Measurements from ENCODE around the gene ATAD2B.
A peak's percentile ranks its signal among the peaks of the same experiment; 100 is the strongest.

The ATAD2B gene

GRCh38 chr2:23925702-23926289 is 1.1 kb downstream of the ATAD2B start:
- DNase-seq (ENCODE audit: low spot score in 2 of 2) (peak in 1 of 2 donors; percentile 44), ATAC-seq (peak; percentile 66)
- peaks cover 13% of the 10 kb centered on the region for H3K36me3 Mint-ChIP-seq
- H3K9me3 Mint-ChIP-seq: no peaks in the 10 kb centered on the region
- H3K4me1 Mint-ChIP-seq: peaks cover 45% of the 10 kb centered on the region
- H3K4me3 Mint-ChIP-seq: peak overlapping the region; percentile 96
- peak overlapping the region; percentile 99 for H3K27ac Mint-ChIP-seq

DNA sequence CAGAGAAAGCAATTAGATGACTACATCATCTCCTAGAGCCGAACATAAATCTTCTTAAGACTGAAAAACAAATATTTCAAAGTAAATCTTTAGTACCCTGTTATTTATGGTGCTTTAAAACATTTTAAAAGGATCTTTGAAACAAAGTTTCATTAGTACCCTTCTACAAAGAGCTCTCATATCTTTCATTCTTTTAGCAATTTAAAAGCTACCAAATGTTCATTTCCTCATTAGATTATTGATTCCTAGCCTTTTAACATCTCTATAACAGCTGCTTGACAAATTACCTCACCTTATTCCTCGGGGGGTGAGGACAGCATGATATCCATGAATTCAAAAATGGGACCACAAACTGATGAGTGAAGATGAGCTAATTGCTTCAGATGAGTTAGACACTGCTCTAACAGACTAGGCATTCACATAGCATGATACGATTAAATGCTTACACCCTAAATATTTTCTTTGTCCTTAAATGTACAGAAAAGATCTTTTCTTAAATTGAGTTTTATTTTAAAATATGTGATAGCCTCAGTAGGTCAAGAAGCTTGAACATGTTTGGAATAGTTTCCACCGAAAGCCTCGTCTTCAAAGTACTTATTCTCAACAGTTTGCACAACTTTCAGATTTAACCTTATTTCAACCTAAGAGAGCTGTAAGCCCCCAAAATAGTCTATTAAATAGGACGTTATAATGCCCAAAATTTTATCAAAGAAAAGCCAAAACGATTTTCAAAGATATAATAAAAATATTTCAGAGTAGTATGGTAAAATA is 2.1 kb downstream of the ATAD2B start:
- ATAC-seq: no peak
- no peak for DNase-seq (ENCODE audit: low spot score in 2 of 2)
- Mint-ChIP-seq H3K4me3 (peak overlapping the region; percentile 96), H3K4me1 (peaks cover 45% of the 10 kb centered on the region), H3K27ac (no peak overlapping the region), H3K9me3 (no peaks in the 10 kb centered on the region), H3K36me3 (peaks cover 13% of the 10 kb centered on the region)

DNA sequence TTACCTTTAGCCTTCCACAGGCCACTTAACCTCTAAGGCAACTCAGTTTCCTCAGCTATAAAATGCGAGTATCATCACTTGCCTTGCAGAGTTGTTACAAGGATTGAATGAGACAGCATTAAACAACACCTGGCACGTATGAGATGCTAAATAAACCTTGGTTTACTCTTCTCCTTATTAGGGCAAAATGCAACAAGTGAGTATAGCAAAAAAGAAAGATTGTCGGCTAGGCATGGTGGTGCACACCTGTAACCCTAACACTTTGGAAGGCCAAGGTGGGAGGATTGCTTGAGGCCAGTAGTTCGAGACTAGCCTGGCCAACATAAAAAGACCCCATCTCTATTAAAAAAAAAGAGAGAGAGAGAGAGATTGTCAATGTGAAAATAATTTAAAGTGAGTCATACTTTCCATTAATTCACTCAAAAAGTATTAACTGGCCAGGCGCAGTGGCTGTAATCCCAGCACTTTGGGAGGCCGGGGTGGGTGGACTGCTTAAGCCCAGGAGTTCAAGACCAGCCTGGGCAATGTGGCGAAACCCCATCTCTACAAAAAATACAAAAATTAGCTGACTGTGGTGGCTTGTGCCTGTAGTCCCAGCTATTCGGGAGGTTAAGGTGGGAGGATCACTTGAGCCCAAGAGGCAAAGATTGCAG is 8.0 kb downstream of the ATAD2B start:
- H3K4me1 Mint-ChIP-seq: peaks cover 46% of the 10 kb centered on the region

GRCh38 chr2:23916727-23917405 is 10.1 kb downstream of the ATAD2B start:
- ATAC-seq: peak; percentile 67
- Mint-ChIP-seq H3K27ac (peak overlapping the region; percentile 18), H3K4me3 (no peak overlapping the region), H3K9me3 (no peaks in the 10 kb centered on the region), H3K36me3 (no peaks in the 10 kb centered on the region), H3K4me1 (peaks cover 38% of the 10 kb centered on the region)
- no peak for DNase-seq (ENCODE audit: low spot score in 2 of 2)

More for the DNA sequence above, 8.0 kb downstream of the ATAD2B start:
- DNase-seq (ENCODE audit: low spot score in 2 of 2): no peak
- ATAC-seq: no peak
- Mint-ChIP-seq H3K36me3 (no peaks in the 10 kb centered on the region), H3K4me3 (no peak overlapping the region), H3K27ac (peak overlapping the region; percentile 83), H3K9me3 (no peaks in the 10 kb centered on the region)

- no peaks in the 10 kb centered on the region for H3K36me3 Mint-ChIP-seq
- no peaks in the 10 kb centered on the region for H3K9me3 Mint-ChIP-seq
- H3K4me3 Mint-ChIP-seq: no peak overlapping the region
- DNase-seq (ENCODE audit: low spot score in 2 of 2) (no peak), ATAC-seq (no peak)
- no peak overlapping the region for H3K27ac Mint-ChIP-seq
- peaks cover 38% of the 10 kb centered on the region for H3K4me1 Mint-ChIP-seq
Observed at GRCh38 chr2:23915327-23915726, 11.6 kb downstream of the ATAD2B start.

- peaks cover 19% of the 10 kb centered on the region for H3K4me1 Mint-ChIP-seq
- no peak for ATAC-seq
- H3K36me3 Mint-ChIP-seq: no peaks in the 10 kb centered on the region
- no peak for DNase-seq (ENCODE audit: low spot score in 2 of 2)
- no peak overlapping the region for H3K4me3 Mint-ChIP-seq
- peak overlapping the region; percentile 63 for H3K27ac Mint-ChIP-seq
- H3K9me3 Mint-ChIP-seq: no peaks in the 10 kb centered on the region
Observed at GRCh38 chr2:23912054-23912453, 14.9 kb downstream of the ATAD2B start.

- no peak overlapping the region for H3K27ac Mint-ChIP-seq
Observed at GRCh38 chr2:23905155-23905554, 21.8 kb downstream of the ATAD2B start.

GRCh38 chr2:23904692-23905091 is 22.2 kb downstream of the ATAD2B start:
- ATAC-seq (no peak), DNase-seq (ENCODE audit: low spot score in 2 of 2) (no peak)
- no peak overlapping the region for H3K27ac Mint-ChIP-seq
- H3K4me1 Mint-ChIP-seq: peaks cover 24% of the 10 kb centered on the region
- no peaks in the 10 kb centered on the region for H3K36me3 Mint-ChIP-seq
- no peaks in the 10 kb centered on the region for H3K9me3 Mint-ChIP-seq
- no peak overlapping the region for H3K4me3 Mint-ChIP-seq

More at GRCh38 chr2:23905155-23905554, 21.8 kb downstream of the ATAD2B start:
- H3K9me3 Mint-ChIP-seq: no peaks in the 10 kb centered on the region
- ATAC-seq (no peak), DNase-seq (ENCODE audit: low spot score in 2 of 2) (no peak)
- H3K4me3 Mint-ChIP-seq: no peak overlapping the region
- H3K4me1 Mint-ChIP-seq: peaks cover 24% of the 10 kb centered on the region
- no peaks in the 10 kb centered on the region for H3K36me3 Mint-ChIP-seq

DNA sequence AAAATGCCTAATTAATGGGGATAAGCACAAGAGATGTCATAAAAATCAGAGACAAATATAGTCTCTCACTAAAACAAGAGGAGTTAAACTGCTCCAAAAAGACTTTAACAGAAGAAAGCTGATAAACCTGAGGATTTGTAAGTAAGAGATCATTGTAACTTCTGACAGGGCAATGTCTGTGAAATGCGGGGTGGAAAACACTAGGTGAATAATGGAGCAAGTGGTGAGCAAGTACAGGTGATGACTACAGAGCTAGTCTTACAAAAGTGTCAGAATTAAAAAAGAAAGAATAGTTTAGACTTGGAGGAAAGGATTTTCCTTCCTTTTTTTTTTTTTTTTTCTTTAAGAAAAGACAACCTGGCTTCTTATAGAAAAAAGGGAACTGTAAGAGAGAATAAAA is 22.7 kb downstream of the ATAD2B start:
- H3K4me1 Mint-ChIP-seq: peaks cover 24% of the 10 kb centered on the region
- ATAC-seq (no peak), DNase-seq (ENCODE audit: low spot score in 2 of 2) (no peak)
- H3K4me3 Mint-ChIP-seq: no peak overlapping the region
- no peaks in the 10 kb centered on the region for H3K9me3 Mint-ChIP-seq
- H3K27ac Mint-ChIP-seq: no peak overlapping the region
- H3K36me3 Mint-ChIP-seq: no peaks in the 10 kb centered on the region

DNA sequence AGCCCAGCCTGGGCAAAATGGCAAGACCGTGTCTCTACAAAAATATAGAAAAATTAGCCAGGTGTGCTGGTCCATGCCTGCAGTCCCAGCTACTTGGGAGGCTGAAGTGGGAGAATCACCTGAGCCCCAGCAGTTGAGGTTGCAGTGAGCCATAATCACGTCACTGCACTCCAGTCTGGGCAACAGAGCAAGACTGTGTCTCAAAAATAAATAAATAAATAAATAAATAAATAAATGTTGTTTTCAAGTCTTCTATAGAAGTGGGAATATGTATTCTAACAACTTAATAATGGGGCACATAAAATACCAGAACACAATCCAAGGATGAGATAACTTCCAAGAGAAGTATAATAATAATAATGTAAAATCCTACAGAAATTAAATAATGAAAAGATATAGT is 23.9 kb downstream of the ATAD2B start:
- peaks cover 24% of the 10 kb centered on the region for H3K4me1 Mint-ChIP-seq
- DNase-seq (ENCODE audit: low spot score in 2 of 2) (no peak), ATAC-seq (no peak)
- H3K4me3 Mint-ChIP-seq: no peak overlapping the region
- no peak overlapping the region for H3K27ac Mint-ChIP-seq
- no peaks in the 10 kb centered on the region for H3K9me3 Mint-ChIP-seq
- H3K36me3 Mint-ChIP-seq: no peaks in the 10 kb centered on the region

DNA sequence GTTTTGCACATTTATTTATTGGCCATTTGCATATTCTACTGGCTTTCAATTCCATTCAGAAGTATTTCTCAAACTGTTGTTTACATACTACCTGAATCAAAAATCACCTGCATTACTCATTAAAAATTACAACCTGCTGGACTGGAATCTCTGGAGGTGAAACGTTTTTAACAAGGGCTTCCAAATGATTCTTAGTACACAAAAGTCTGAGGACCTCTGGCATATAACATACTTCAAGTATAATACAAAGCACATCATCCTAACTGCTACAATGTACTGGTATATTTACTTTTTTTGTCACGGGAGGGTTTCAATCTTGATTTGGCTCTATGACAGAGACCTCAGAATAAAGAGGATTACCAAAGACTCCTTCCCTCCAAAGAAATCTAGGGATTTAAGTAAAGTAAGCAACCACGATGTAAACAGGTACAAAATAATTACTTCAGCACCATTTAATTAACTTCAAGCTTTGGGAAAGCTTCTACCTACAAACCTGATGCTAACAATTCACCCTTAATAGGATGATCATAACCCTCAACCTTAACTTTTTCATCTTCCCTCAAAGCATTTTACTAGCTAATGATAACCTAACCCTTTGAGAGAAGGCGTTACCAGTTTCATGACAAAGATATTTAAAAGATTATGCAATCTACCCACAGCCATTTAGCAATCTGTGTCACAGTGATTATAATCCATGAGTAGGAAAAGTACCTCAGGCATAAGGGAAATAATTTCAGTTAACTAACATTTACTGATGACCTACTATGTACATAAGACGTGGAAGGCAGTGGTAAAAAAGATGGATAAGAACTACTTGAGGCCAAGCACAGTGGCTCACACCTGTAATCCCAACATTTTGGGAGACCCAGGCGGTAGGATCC is 24.7 kb downstream of the ATAD2B start:
- no peaks in the 10 kb centered on the region for H3K9me3 Mint-ChIP-seq
- H3K27ac Mint-ChIP-seq: no peak overlapping the region
- peaks cover 24% of the 10 kb centered on the region for H3K4me1 Mint-ChIP-seq
- no peaks in the 10 kb centered on the region for H3K36me3 Mint-ChIP-seq
- DNase-seq (ENCODE audit: low spot score in 2 of 2): no peak
- no peak for ATAC-seq
- H3K4me3 Mint-ChIP-seq: no peak overlapping the region

DNA sequence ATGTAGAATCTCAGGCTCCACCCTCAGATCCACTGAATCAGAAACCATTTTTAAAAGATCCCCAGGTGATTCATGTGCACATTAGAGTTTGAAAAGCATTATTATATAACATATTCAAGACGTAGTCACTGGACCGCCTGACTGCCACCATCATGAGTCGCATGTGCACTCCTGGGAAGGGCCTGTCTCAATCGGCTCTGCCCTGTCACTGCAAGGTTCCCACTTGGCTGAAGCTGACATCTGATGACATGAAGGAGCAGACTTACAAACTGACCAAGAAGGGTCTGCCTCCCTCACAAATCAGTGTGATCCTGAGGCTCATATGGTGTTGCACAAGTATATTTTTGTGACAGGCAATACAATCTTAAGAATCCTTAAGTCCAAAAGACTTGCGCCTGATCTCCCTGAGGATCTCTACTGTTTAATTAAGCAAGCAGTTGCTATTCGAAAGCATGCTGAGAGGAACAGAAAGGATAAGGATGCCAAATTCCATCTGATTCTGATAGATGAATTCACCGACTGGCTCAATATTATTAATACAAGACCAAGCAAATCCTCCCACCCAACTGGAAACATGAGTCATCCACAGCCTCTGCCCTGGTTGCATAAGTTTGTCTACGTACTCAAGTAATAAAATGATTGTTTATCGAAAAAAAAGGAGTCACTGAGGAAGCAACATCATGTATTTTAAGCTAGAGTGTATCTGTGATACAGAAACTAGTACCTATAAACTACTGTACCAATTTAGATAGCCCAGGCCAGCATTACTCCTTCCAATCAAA is 26.2 kb downstream of the ATAD2B start:
- H3K9me3 Mint-ChIP-seq: no peaks in the 10 kb centered on the region
- H3K36me3 Mint-ChIP-seq: no peaks in the 10 kb centered on the region
- peak overlapping the region; percentile 43 for H3K27ac Mint-ChIP-seq
- H3K4me3 Mint-ChIP-seq: no peak overlapping the region
- ATAC-seq (peak; percentile 60), DNase-seq (ENCODE audit: low spot score in 2 of 2) (no peak)
- H3K4me1 Mint-ChIP-seq: peaks cover 24% of the 10 kb centered on the region

- no peak overlapping the region for H3K4me3 Mint-ChIP-seq
- peaks cover 18% of the 10 kb centered on the region for H3K4me1 Mint-ChIP-seq
- no peaks in the 10 kb centered on the region for H3K36me3 Mint-ChIP-seq
- H3K27ac Mint-ChIP-seq: no peak overlapping the region
- H3K9me3 Mint-ChIP-seq: no peaks in the 10 kb centered on the region
- ATAC-seq (no peak), DNase-seq (ENCODE audit: low spot score in 2 of 2) (no peak)
Observed at GRCh38 chr2:23900133-23900532, 26.8 kb downstream of the ATAD2B start.

DNA sequence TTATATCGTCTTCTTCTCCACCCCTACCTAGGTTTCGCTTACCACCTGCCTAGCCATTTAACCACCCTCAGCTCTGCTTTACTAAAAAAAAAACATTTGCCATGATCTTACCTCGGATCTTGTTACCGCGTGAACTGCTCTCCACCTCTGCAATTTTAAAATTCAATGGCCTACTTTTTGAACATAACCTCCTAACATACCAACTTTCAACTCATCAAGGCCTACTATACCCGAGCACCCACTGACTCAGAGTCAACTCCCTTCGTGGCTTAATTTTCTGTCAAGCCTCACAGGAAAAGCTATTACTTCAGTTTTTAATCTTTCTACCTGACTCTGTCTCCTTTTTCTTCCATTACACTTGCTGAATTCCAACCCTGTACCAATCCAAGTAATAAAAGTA is 55.7 kb downstream of the ATAD2B start:
- ATAC-seq (no peak), DNase-seq (ENCODE audit: low spot score in 2 of 2) (no peak)
- Mint-ChIP-seq H3K4me1 (peaks cover 10% of the 10 kb centered on the region), H3K36me3 (peaks cover 77% of the 10 kb centered on the region), H3K4me3 (no peak overlapping the region), H3K9me3 (no peaks in the 10 kb centered on the region), H3K27ac (no peak overlapping the region)

Measured in stimulated activated effector memory CD8-positive, alpha-beta T cell treated with anti-CD3 and anti-CD28 coated beads, Interleukin-12 subunit alpha, Interleukin-12 subunit beta, amount 100 ng/mL, for 72 hours (primary cell).